Mammary epithelial cell (primary cell): ENCODE data around the gene AATF.

ENCODE experiments used
- CTCF ChIP-seq, 2 donors: IDR thresholded peaks in 1 of 2; conservative IDR thresholded peaks in 1 of 2; 2 replicates each; pipeline ENCODE4 v1.5.1; 2011 to 2012; ENCODE audit warnings: inconsistent platforms in 2 of 2, low read length in 2 of 2, mild to moderate bottlenecking in 2 of 2, control low read depth in 1 of 2, low read depth in 1 of 2; ENCODE audit not compliant: insufficient read depth in 1 of 2; ENCODE audit errors: extremely low read depth in 1 of 2
- EZH2 ChIP-seq: IDR thresholded peaks from 2 replicates; pipeline ENCODE4 v1.6.1; 2012; ENCODE audit warnings: low read length, inconsistent platforms, borderline replicate concordance

GRCh38 chr17:36972186-36972700 lies 23.5 kb downstream of the AATF start:
- TF ChIP-seq CTCF (conservative IDR thresholded peaks at IDR 0.05 in 1 of 2, IDR thresholded peaks at IDR 0.05 in 1 of 2; ENCODE audit: extremely low read depth in 1 of 2, insufficient read depth in 1 of 2, low read depth in 1 of 2, low read length in 2 of 2), result no peak
- no peak for TF ChIP-seq EZH2
